ENCODE measurements around the gene HEPN1.

GRCh38 chr11:124890151-124890550 is 28.9 kb upstream of the HEPN1 start:
- no peak for TF ChIP-seq CTCF (IDR thresholded peaks at IDR 0.05)
- no peak for TF ChIP-seq POLR2A (IDR thresholded peaks at IDR 0.05)
